ENCODE measurements around the gene FEM1A. TPM values are rescaled to one million over a fixed set of nuclear protein-coding genes. Genes with fewer than 3 reads are reported as not detected.
A peak's percentile ranks its signal among the peaks of the same experiment; 100 is the strongest.
"Not testable (repeated sequence)": the region's sequence is repeated elsewhere in the genome, so short reads cannot be mapped to it uniquely, and the experiment has no call there.

FEM1A gene, protein sequence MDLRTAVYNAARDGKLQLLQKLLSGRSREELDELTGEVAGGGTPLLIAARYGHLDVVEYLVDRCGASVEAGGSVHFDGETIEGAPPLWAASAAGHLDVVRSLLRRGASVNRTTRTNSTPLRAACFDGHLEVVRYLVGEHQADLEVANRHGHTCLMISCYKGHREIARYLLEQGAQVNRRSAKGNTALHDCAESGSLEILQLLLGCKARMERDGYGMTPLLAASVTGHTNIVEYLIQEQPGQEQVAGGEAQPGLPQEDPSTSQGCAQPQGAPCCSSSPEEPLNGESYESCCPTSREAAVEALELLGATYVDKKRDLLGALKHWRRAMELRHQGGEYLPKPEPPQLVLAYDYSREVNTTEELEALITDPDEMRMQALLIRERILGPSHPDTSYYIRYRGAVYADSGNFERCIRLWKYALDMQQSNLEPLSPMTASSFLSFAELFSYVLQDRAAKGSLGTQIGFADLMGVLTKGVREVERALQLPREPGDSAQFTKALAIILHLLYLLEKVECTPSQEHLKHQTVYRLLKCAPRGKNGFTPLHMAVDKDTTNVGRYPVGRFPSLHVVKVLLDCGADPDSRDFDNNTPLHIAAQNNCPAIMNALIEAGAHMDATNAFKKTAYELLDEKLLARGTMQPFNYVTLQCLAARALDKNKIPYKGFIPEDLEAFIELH
- total RNA-seq, result 7.7 TPM
- 9.1 TPM for polyA plus RNA-seq

DNA sequence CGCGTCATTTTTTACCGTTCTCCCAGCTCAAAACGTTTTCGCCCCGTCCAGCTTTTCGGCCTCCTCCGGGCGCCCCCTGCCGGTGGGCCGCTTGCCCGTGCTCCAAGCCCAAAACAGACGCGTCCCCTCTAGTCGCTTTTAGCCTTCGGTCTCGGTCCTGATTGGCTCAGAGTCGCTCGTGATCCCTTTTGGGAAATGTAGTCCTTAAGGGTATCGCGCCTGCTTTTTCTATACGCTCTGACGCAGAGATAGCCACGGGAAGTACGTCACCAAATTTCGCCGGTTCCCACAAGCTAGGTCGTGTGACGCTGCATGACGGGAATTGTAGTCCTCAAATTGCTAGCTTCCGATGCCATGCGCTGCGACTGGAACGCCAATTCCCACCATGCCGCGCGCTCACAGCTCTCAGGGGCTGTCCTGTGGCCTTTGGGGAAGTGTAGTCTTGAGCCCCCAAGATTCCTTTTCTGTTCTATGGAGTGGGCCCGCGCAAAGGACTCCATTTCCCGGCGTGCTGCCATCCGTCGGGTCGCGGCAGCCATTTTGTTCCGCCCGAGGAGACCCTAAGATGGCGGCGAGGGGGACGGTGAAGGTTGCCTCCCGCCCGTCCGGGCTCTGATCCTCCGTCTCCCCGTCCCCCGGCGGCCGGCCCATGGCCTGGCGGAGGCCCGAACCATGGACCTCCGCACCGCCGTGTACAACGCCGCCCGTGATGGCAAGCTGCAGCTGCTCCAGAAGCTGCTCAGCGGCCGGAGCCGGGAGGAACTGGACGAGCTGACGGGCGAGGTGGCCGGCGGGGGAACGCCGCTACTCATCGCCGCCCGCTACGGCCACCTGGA is at the start of gene FEM1A:
FEM1A (plus strand) TSS at position 552 of the 836 bp plus-strand sequence; CDS start at position 673, 121 bp downstream.
- WGBS, result under 1% methylated on average over 80 of the region's 80 CpGs
- peak within 1 kb of the TSS; percentile 68 for H3K4me3 ChIP-seq (ENCODE audit: low read depth, low read length)
- peaks cover 1% of the 10 kb centered on the region for H3K36me3 ChIP-seq (ENCODE audit: insufficient read depth)
- peak within 1 kb of the TSS; percentile 90 for H3K27ac ChIP-seq (ENCODE audit: low read depth)
- DNase-seq (ENCODE audit: extremely low spot score), result peak; percentile 100
- H3K4me1 ChIP-seq (ENCODE audit: insufficient read depth), result peaks cover 2% of the 10 kb centered on the region

DNA sequence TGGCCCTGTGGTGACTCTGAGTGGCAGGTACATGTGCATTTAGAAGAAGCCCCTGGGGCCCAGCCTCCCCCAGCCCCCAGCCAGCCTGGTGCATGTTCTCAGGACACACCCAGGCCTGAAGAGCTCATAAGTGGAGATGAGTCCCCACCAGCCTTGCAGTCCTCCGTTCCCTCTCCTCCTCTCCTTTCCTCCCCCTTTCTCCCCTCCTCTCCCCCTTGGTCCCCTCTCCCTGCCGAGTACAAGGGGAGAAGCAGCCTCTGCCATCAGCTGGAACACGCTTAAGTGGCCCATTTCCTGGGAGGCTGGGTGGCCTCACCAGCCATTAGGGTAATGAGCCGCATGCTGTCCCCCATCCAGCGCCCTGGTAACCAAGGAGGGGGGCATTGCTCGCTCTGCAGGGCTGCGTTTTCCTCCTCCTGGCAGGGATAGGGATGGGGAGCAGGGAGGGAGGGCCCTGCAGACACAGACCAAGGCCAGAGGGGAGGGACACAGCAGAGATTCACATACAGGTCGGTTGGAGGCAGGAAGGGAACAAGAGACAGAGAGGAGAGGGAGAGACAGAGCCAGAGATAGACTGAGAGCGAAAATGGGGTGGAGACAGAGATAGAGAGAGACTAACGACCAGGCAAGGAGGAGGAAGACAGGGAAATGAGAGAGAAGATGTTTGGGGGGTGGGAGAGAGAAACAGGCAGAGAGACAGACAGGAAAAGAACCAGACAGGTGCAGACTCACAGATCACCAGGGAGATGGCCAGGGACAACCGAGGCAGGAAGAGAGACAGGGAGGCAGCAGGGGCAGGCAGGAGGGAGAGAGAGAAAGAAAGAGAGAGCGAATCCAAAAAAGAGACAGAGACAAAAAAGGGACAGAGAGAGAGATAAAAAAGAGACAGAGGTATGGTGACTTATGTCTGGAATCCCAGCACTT is 48.5 kb upstream of the FEM1A start:
- no peak for DNase-seq (ENCODE audit: extremely low spot score)
- H3K27ac ChIP-seq (ENCODE audit: low read depth), result no peak overlapping the region
- 24% methylated on average over 12 of the region's 12 CpGs for WGBS
- no peak overlapping the region for H3K4me3 ChIP-seq (ENCODE audit: low read depth, low read length)
- H3K36me3 ChIP-seq (ENCODE audit: insufficient read depth), result no peaks in the 10 kb centered on the region
- no peaks in the 10 kb centered on the region for H3K4me1 ChIP-seq (ENCODE audit: insufficient read depth)

DNA sequence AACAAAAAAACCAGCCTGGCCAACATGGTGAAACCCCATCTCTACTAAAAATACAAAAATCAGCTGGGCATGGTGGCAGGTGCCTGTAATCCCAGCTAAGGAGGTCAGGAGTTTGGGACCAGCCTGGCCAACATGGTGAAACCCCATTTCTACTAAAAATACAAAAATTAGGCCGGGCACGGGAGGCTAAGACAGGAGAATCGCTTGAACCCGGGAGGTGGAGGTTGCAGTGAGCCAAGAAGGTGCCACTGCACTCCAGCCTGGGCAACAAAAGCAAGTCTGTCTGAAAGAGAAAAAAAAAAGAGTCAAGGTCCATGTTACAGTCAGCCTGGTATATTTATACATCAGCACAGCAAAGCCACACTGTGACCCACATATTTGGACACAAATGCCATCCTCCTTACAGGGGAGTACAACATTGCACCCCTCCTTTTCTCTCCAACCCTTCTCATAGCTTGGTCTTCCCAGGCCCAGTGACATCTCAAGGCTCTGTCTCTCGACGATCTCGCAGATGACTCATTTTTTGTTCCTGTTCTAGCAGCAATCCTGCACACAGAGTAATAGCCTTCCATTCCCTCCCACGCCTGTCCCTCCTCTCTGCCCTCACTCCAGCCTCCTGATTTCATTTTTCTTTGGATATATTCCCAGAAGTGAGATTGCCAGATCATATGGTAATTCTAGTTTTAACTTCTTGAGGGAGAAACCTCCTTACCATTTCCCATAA is 46.9 kb upstream of the FEM1A start:
- Histone ChIP-seq H3K4me3 (ENCODE audit: low read depth, low read length) (no peak overlapping the region), H3K36me3 (ENCODE audit: insufficient read depth) (no peaks in the 10 kb centered on the region), H3K27ac (ENCODE audit: low read depth) (no peak overlapping the region), H3K4me1 (ENCODE audit: insufficient read depth) (no peaks in the 10 kb centered on the region)
- DNase-seq (ENCODE audit: extremely low spot score), result no peak
- WGBS, result 44% methylated on average over 8 of the region's 8 CpGs

DNA sequence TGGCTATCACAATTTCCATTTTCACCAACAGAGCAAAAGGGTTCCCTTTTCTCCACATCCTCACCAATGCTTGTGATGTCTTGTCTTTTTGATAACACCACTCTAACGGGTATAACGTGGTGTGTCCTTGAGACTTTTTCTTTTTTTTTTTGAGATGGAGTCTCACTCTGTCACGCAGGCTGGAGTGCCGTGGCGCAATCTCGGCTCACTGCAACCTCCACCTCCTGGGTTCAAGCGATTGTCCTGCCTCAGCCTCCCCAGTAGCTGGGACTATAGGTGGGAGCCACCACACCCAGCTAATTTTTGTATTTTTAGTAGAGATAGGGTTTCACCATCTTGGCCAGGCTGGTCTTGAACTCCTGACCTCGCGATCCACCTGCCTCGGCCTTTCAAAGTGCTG is 46.4 kb upstream of the FEM1A start:
- H3K27ac ChIP-seq (ENCODE audit: low read depth); DNase-seq (ENCODE audit: extremely low spot score); H3K4me1 ChIP-seq (ENCODE audit: insufficient read depth); H3K4me3 ChIP-seq (ENCODE audit: low read depth, low read length); H3K36me3 ChIP-seq (ENCODE audit: insufficient read depth): not testable (repeated sequence)
- WGBS, result 75% methylated on average over 10 of the region's 10 CpGs

DNA sequence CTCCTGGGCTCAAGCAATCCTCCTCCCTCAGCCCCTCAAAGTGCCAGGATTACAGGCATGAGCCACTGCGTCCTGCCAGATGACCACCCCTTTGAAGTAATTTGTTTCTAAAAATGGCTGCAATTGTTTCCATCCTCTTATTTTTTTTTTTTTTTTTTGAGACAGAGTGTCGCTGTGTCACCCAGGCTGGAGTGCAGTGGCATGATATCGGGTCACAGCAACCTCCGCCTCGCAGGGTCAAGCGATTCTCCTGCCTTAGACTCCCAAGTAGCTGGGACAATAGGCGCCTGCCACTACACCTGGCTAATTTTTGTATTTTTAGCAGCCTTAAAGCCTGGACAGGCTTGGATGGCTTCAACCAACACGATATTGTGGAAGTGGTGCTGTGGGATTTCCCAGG is 45.5 kb upstream of the FEM1A start:
- Histone ChIP-seq H3K4me1 (ENCODE audit: insufficient read depth) (no peaks in the 10 kb centered on the region), H3K36me3 (ENCODE audit: insufficient read depth) (no peaks in the 10 kb centered on the region), H3K27ac (ENCODE audit: low read depth) (no peak overlapping the region), H3K4me3 (ENCODE audit: low read depth, low read length) (no peak overlapping the region)
- DNase-seq (ENCODE audit: extremely low spot score), result no peak
- 75% methylated on average over 8 of the region's 8 CpGs for WGBS

DNA sequence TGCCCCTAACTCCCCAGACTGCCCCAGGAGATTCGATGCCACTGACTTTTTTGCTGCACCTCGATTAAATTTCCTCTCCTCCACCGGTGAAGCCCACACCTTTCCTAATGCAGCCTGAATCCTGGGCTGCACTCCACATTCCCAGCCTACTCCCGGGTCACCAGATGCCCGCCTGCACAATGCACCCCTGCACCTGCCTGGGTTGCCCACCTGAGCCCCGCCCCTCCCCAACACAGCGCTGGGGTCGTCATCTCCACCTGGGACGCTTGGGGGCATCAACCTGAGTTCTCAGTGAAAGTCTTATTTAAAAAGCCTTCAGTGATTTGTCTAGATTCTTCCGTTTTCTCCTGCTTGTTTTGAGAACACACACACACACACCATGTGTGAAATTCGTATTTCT is 43.3 kb upstream of the FEM1A start:
- no peak overlapping the region for H3K27ac ChIP-seq (ENCODE audit: low read depth)
- H3K4me1 ChIP-seq (ENCODE audit: insufficient read depth), result no peaks in the 10 kb centered on the region
- H3K4me3 ChIP-seq (ENCODE audit: low read depth, low read length), result no peak overlapping the region
- DNase-seq (ENCODE audit: extremely low spot score), result no peak
- H3K36me3 ChIP-seq (ENCODE audit: insufficient read depth), result no peaks in the 10 kb centered on the region
- WGBS, result 42% methylated on average over 11 of the region's 11 CpGs

DNA sequence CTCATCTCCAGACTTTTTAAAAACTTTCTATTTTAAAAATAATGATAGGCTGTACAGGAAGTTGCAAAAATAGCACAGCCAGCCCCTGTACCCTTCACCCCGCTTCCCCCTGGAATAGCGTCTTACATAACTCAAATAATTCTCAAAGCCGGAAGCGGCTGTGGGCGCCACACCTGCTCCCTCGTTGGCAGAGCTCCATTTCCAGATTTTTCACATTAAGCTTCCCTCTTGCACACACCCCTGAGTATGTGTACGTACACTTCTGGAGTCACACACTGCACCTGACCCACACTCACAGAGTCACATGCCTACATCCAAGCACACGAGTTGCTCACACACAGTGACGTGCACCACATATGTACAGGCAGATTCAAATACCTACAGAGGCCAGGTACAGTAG is 42.9 kb upstream of the FEM1A start:
- no peak for DNase-seq (ENCODE audit: extremely low spot score)
- 59% methylated on average over 9 of the region's 9 CpGs for WGBS
- Histone ChIP-seq H3K27ac (ENCODE audit: low read depth) (no peak overlapping the region), H3K36me3 (ENCODE audit: insufficient read depth) (no peaks in the 10 kb centered on the region), H3K4me3 (ENCODE audit: low read depth, low read length) (no peak overlapping the region), H3K4me1 (ENCODE audit: insufficient read depth) (no peaks in the 10 kb centered on the region)

DNA sequence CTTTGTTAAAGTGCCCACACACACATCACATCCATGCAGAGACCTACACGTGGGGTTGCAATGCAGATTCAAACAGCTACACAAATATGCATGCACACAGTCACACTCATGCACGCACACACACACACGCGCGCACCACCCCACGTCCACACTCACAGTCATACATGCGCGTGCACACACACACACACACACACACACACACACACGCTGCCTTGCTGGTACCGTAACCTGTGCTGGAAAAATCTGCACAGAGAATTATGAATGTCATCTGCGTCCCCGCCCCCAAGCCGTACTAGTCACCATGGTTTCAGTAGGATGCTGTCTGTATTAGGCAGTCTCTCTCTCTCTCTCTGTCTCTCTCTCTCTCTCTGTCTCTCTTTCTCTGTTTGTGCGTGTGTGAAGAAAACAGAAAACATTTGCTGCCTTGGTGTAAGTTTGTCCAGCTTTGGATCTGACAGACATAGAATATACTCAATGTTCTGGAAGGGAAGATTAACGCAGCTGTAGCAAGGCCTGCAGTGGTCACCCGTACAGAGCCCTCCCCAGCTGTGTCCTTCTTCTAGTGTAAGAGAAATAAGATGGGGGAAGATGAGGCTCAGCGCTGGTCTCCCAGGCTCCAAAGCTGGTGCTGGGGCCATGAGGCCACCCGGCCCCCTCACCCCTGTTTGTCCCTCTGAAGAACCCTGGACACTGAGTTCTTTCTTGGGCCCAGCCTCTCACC is 41.5 kb upstream of the FEM1A start:
- Histone ChIP-seq H3K4me3 (ENCODE audit: low read depth, low read length) (no peak overlapping the region), H3K4me1 (ENCODE audit: insufficient read depth) (no peaks in the 10 kb centered on the region), H3K36me3 (ENCODE audit: insufficient read depth) (no peaks in the 10 kb centered on the region), H3K27ac (ENCODE audit: low read depth) (no peak overlapping the region)
- 73% methylated on average over 18 of the region's 18 CpGs for WGBS
- DNase-seq (ENCODE audit: extremely low spot score), result no peak

DNA sequence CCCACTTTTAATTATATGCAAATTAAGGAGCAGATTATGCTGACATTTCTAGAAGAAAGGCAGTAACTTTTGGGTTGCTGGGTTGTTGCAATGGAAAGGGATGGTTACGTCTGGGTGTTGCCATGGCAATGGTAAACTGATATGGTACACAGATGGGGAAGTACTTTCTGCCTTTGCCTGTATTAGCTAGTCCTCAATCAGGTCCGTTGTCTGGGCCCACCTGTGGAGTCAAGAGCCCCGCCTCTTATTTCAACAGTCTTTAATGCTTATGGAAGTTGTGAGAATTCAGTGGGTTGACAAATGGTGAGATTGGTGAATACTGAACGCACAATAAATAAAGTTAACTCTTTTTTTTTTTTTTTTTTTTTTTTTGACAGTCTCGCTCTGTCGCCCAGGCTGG is 37.3 kb upstream of the FEM1A start:
- no peak overlapping the region for H3K4me3 ChIP-seq (ENCODE audit: low read depth, low read length)
- 70% methylated on average over 6 of the region's 6 CpGs for WGBS
- no peaks in the 10 kb centered on the region for H3K4me1 ChIP-seq (ENCODE audit: insufficient read depth)
- H3K27ac ChIP-seq (ENCODE audit: low read depth), result no peak overlapping the region
- DNase-seq (ENCODE audit: extremely low spot score), result no peak
- no peaks in the 10 kb centered on the region for H3K36me3 ChIP-seq (ENCODE audit: insufficient read depth)

DNA sequence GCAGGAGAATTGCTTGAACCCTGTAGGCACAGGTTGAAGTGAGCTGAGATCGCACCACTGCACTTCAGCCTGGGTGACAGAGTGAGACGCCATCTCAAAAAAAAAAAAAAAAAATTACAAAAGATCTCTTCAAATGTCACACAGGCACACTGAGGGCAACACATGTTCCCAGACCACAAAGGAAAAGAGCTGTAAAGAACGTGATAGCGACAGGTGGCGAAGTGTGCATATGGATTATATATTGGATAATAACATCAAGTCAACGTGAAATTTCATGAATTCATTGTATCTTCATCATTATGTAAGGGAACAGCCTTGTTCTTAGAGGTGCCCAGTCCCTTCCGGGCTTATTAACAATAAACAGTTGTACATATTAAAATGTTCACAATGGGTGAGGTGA is 36.1 kb upstream of the FEM1A start:
- H3K4me3 ChIP-seq (ENCODE audit: low read depth, low read length), result no peak overlapping the region
- no peaks in the 10 kb centered on the region for H3K4me1 ChIP-seq (ENCODE audit: insufficient read depth)
- no peak for DNase-seq (ENCODE audit: extremely low spot score)
- WGBS, result 88% methylated on average over 7 of the region's 7 CpGs
- no peak overlapping the region for H3K27ac ChIP-seq (ENCODE audit: low read depth)
- H3K36me3 ChIP-seq (ENCODE audit: insufficient read depth), result no peaks in the 10 kb centered on the region

DNA sequence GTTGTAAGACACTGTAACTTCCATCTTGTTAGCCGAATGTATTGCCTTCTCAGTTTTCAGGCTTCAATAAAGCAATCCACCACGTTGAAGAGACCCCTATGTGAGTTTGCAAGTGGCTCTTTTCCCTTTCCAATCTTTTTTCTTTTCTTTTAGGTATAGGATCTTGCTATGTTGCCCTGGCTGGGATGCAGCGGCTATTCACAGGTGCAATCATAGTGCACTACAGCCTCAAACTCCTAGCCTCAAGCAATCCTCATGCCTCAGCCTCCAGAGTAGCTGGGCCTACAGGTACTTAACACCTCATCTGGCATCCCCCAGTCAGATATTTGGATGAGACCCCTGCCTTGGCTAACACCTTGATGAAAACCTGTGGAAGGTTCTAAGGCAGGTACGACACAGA is 33.5 kb upstream of the FEM1A start:
- WGBS, result 75% methylated on average over 4 of the region's 4 CpGs
- DNase-seq (ENCODE audit: extremely low spot score), result no peak
- no peaks in the 10 kb centered on the region for H3K36me3 ChIP-seq (ENCODE audit: insufficient read depth)
- H3K4me3 ChIP-seq (ENCODE audit: low read depth, low read length), result no peak overlapping the region
- no peak overlapping the region for H3K27ac ChIP-seq (ENCODE audit: low read depth)
- no peaks in the 10 kb centered on the region for H3K4me1 ChIP-seq (ENCODE audit: insufficient read depth)

DNA sequence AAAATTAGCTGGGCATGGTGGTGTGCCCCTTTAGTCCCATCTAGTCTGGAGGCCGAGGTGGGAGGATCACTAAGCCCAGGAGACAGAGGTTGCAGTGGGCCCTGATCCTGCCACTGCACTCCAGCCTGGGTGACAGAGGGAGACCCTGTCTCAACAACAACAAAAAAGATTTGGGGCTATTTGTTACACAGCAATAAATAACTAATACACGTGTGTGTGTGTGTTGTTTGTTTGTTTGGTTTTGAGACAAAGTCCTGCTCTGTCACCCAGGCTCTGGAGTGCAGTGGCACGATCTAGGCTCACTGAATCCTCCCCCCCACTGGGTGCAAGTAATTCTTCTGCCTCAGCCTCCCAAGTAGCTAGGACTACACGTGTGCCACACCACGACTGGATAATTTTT is 32.9 kb upstream of the FEM1A start:
- WGBS, result 69% methylated on average over 5 of the region's 5 CpGs
- Histone ChIP-seq H3K4me3 (ENCODE audit: low read depth, low read length) (no peak overlapping the region), H3K4me1 (ENCODE audit: insufficient read depth) (no peaks in the 10 kb centered on the region), H3K36me3 (ENCODE audit: insufficient read depth) (no peaks in the 10 kb centered on the region), H3K27ac (ENCODE audit: low read depth) (no peak overlapping the region)
- DNase-seq (ENCODE audit: extremely low spot score), result no peak
